Endodermal cell (in vitro differentiated cells): Measurements from ENCODE around the gene GABRE. TPM values are rescaled to one million over a fixed set of nuclear protein-coding genes. Genes with fewer than 3 reads are reported as not detected.

Experiments
- DNase-seq: peaks from one replicate; pipeline ENCODE4 v3.0.0-alpha.2; 2017
- H3K27ac ChIP-seq: 2 replicates; pipeline ENCODE4 v1.5.1; 2013; ENCODE audit warnings: mild to moderate bottlenecking, low read depth, low read length, moderate library complexity
- H3K27me3 ChIP-seq: 2 replicates; pipeline ENCODE4 v1.6.1; 2013; ENCODE audit warnings: mild to moderate bottlenecking, low read length, moderate library complexity; ENCODE audit not compliant: insufficient read depth, control insufficient read depth, poor library complexity, severe bottlenecking
- H3K36me3 ChIP-seq: 2 replicates; pipeline ENCODE4 v1.7.0; 2013; ENCODE audit warnings: mild to moderate bottlenecking, low read length, moderate library complexity; ENCODE audit not compliant: control insufficient read depth, insufficient read depth
- H3K4me1 ChIP-seq: one replicate; pipeline ENCODE4 v1.7.0; 2013; ENCODE audit warnings: low read length; ENCODE audit not compliant: control insufficient read depth, insufficient read depth
- H3K4me3 ChIP-seq: 2 replicates; pipeline ENCODE4 v1.5.1; 2013; ENCODE audit warnings: mild to moderate bottlenecking, low read length, moderate library complexity
- H3K9ac ChIP-seq: 2 replicates; pipeline ENCODE4 v1.6.1; 2013; ENCODE audit warnings: mild to moderate bottlenecking, low read length, moderate library complexity; ENCODE audit not compliant: poor library complexity, severe bottlenecking; ENCODE audit errors: extremely low read depth
- H3K9me3 ChIP-seq: 2 replicates; pipeline ENCODE4 v1.6.1; 2013; ENCODE audit warnings: mild to moderate bottlenecking, low read length, moderate library complexity; ENCODE audit not compliant: control insufficient read depth
- H3K27ac Mint-ChIP-seq: 2 replicates; pipeline ENCODE4 v1.8.0; 2020; ENCODE audit warnings: mixed read lengths
- H3K27me3 Mint-ChIP-seq: 2 replicates; pipeline ENCODE4 v1.8.0; 2021; ENCODE audit warnings: mild to moderate bottlenecking, mixed read lengths; ENCODE audit not compliant: insufficient read depth
- H3K36me3 Mint-ChIP-seq: 2 replicates; pipeline ENCODE4 v1.8.0; 2020; ENCODE audit warnings: low read depth, mixed read lengths
- H3K4me1 Mint-ChIP-seq: 2 replicates; pipeline ENCODE4 v1.8.0; 2020; ENCODE audit warnings: mixed read lengths
- H3K4me3 Mint-ChIP-seq: 2 replicates; pipeline ENCODE4 v1.8.0; 2020; ENCODE audit warnings: mild to moderate bottlenecking, moderate library complexity, mixed read lengths
- H3K9me3 Mint-ChIP-seq: 2 replicates; pipeline ENCODE4 v1.8.0; 2020; ENCODE audit warnings: mild to moderate bottlenecking, mixed read lengths
- WGBS, 2 experiments: methylation state at CpG; one replicate each; pipeline versions ENCODE4 v1.1.5 to v1.1.7; 2013; ENCODE audit warnings: missing lambda C conversion rate in 2 of 2, mixed read lengths in 1 of 2; ENCODE audit not compliant: insufficient coverage in 1 of 2, insufficient read length in 1 of 2; 5-methylcytosine and 5-hydroxymethylcytosine counted together
- microRNA-seq: library from miRNA; unstranded; fragments of <30 nt; microRNA quantifications from one replicate; pipeline ENCODE4 v1.2.0, GENCODE V29; 2020; ENCODE audit warnings: borderline microRNAs expressed
- total RNA-seq, 2 donors: library from RNA; stranded (reverse); fragmentation: NEBNext Ultra II Directional in 1 of 2; extraction: Animal tissue kit (Norgen Biotek cat#: 25700) in 1 of 2; gene quantifications; 2 replicates in 1 of 2; 3 replicates in 1 of 2; pipeline ENCODE4 v1.2.1, GENCODE V29; 2021
- TF ChIP-seq, protein P1 (sequence below): fragments of 200-600 bp; sonication (generic); conservative IDR thresholded peaks from 2 replicates; pipeline ENCODE4 v1.5.0; 2021; ENCODE audit warnings: antibody characterized with exemption, mild to moderate bottlenecking

Gene GABRE
- total RNA-seq, 2 donors from 2014 or later, result 6.6 to 13.3 TPM

DNA sequence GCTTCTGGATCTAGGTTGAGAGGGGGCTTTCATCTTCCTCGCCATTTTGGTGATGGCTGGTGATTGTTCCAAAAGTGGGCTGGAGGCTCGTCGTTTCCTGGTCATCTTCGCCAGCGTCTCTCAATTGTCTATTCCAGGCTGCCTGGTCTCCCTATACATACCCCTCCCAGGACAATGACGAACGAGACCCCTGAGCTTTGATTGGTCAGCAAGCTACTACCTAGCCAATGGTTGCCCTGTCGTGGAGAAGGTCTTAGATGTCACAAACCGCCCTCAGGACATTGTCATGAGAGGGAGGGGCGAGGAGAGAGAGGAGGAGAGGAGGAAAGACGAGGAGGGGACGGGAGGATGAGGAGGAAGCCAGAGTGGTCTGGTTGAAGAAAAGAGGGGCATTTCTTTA, 69.5 kb downstream of the GABRE start:
- no peaks in the 10 kb centered on the region for H3K36me3 Mint-ChIP-seq
- no peaks in the 10 kb centered on the region for H3K9me3 ChIP-seq
- H3K27me3 ChIP-seq, result no peaks in the 10 kb centered on the region
- no peak overlapping the region for H3K27ac Mint-ChIP-seq
- no peak overlapping the region for H3K27ac ChIP-seq
- H3K36me3 ChIP-seq, result no peaks in the 10 kb centered on the region
- no peak for DNase-seq
- no peaks in the 10 kb centered on the region for H3K4me1 ChIP-seq
- no peaks in the 10 kb centered on the region for H3K4me1 Mint-ChIP-seq
- 94% methylated on average over 10 of the region's 12 CpGs; no CpG with 5 or more reads in 1 of the 2 experiments for WGBS, 2 experiments
- H3K4me3 ChIP-seq, result no peak overlapping the region
- no peak overlapping the region for H3K9ac ChIP-seq
- peaks cover 68% of the 10 kb centered on the region for H3K9me3 Mint-ChIP-seq
- no peak overlapping the region for H3K4me3 Mint-ChIP-seq
- no peaks in the 10 kb centered on the region for H3K27me3 Mint-ChIP-seq
- TF ChIP-seq, protein P1, sequence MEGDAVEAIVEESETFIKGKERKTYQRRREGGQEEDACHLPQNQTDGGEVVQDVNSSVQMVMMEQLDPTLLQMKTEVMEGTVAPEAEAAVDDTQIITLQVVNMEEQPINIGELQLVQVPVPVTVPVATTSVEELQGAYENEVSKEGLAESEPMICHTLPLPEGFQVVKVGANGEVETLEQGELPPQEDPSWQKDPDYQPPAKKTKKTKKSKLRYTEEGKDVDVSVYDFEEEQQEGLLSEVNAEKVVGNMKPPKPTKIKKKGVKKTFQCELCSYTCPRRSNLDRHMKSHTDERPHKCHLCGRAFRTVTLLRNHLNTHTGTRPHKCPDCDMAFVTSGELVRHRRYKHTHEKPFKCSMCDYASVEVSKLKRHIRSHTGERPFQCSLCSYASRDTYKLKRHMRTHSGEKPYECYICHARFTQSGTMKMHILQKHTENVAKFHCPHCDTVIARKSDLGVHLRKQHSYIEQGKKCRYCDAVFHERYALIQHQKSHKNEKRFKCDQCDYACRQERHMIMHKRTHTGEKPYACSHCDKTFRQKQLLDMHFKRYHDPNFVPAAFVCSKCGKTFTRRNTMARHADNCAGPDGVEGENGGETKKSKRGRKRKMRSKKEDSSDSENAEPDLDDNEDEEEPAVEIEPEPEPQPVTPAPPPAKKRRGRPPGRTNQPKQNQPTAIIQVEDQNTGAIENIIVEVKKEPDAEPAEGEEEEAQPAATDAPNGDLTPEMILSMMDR, result no peak

Small RNA genes lying within 50 kb of the gene (microRNA-seq; reads per million reads assigned to microRNA genes)
- 73.3 reads per million, percentile 71 among the genes with 10 or more reads in this experiment for gene MIR224
- 34.9 reads per million, percentile 62 among the genes with 10 or more reads in this experiment for gene MIR452

Other genes starting within 250 kb of the GABRE start
- gene CNGA2, start 239.9 kb downstream of the GABRE start, total RNA-seq, result not detected
- gene MAGEA4, start 61.8 kb downstream of the GABRE start, total RNA-seq, result not detected
- not detected for gene MAGEA10, start 163.9 kb upstream of the GABRE start, total RNA-seq